Loucy (cell line): ENCODE measurements around the gene DTL.

ENCODE experiments used
- H2AFZ ChIP-seq: fragments of 200-600 bp; sonication (generic); 2 replicates; pipeline ENCODE4 v1.6.0; 2016; ENCODE audit warnings: antibody characterized with exemption, mild to moderate bottlenecking, low read length, moderate library complexity
- H3F3A ChIP-seq: fragments of 200-600 bp; 2 replicates; pipeline ENCODE4 v1.6.0; 2016; ENCODE audit warnings: antibody characterized with exemption, low read depth, mild to moderate bottlenecking
- H3K27me3 ChIP-seq: fragments of 200-600 bp; sonication (generic); 2 replicates; pipeline ENCODE4 v1.6.1; 2014; ENCODE audit warnings: low read length, mild to moderate bottlenecking; ENCODE audit not compliant: insufficient read depth, poor library complexity, severe bottlenecking
- H3K36me3 ChIP-seq: fragments of 200-600 bp; sonication (generic); 2 replicates; pipeline ENCODE4 v1.6.1; 2016; ENCODE audit warnings: low read length; ENCODE audit not compliant: insufficient read depth
- H3K4me1 ChIP-seq: fragments of 200-600 bp; sonication (generic); 2 replicates; pipeline ENCODE4 v1.5.1; 2014; ENCODE audit warnings: low read length, mild to moderate bottlenecking; ENCODE audit not compliant: insufficient read depth, poor library complexity, severe bottlenecking
- H3K4me2 ChIP-seq: fragments of 200-600 bp; sonication (generic); 2 replicates; pipeline ENCODE4 v1.6.0; 2014; ENCODE audit warnings: antibody characterized with exemption, low read length, low read depth, mild to moderate bottlenecking; ENCODE audit not compliant: poor library complexity, severe bottlenecking
- H3K4me3 ChIP-seq: fragments of 200-600 bp; sonication (generic); 2 replicates; pipeline ENCODE4 v1.5.1; 2014; ENCODE audit warnings: low read length, mild to moderate bottlenecking, mixed read lengths; ENCODE audit not compliant: poor library complexity, severe bottlenecking
- H3K79me2 ChIP-seq: fragments of 200-600 bp; sonication (generic); 2 replicates; pipeline ENCODE4 v1.6.1; 2014; ENCODE audit warnings: low read length; ENCODE audit not compliant: insufficient read depth
- H3K9ac ChIP-seq: fragments of 200-600 bp; sonication (generic); 2 replicates; pipeline ENCODE4 v1.6.0; 2014; ENCODE audit warnings: mild to moderate bottlenecking, low read depth, low read length, moderate library complexity; ENCODE audit not compliant: poor library complexity, severe bottlenecking
- H3K9me2 ChIP-seq: fragments of 200-600 bp; sonication (generic); replicated peaks from 2 replicates; pipeline ENCODE4 v1.6.1; 2016; ENCODE audit warnings: low read depth, low read length, mixed read lengths
- H3K9me3 ChIP-seq: fragments of 200-600 bp; sonication (generic); 2 replicates; pipeline ENCODE4 v1.6.1; 2014; ENCODE audit warnings: mild to moderate bottlenecking, antibody characterized with exemption, low read length, low read depth; ENCODE audit not compliant: insufficient read depth
- H4K20me1 ChIP-seq: fragments of 200-600 bp; sonication (generic); 2 replicates; pipeline ENCODE4 v1.6.0; 2014; ENCODE audit warnings: antibody characterized with exemption, low read length, mild to moderate bottlenecking; ENCODE audit not compliant: insufficient read depth, poor library complexity, severe bottlenecking
- CTCF ChIP-seq: fragments of 200-600 bp; sonication (generic); conservative IDR thresholded peaks from 2 replicates; pipeline ENCODE4 v1.5.1; 2014; ENCODE audit warnings: mild to moderate bottlenecking, antibody characterized with exemption, low read length
- EZH2phosphoT487 ChIP-seq: fragments of 200-600 bp; IDR thresholded peaks from 2 replicates; pipeline ENCODE4 v1.6.1; 2018; ENCODE audit warnings: antibody characterized with exemption, mild to moderate bottlenecking, moderate library complexity, borderline replicate concordance

DTL gene

GRCh38 chr1:212030936-212031528, 4.5 kb upstream of the DTL start:
- H3K9ac ChIP-seq = peak overlapping the region; percentile 36
- H3K4me3 ChIP-seq = peak overlapping the region; percentile 99
- no peaks in the 10 kb centered on the region for H3K9me3 ChIP-seq
- H3K36me3 ChIP-seq = no peaks in the 10 kb centered on the region
- no peak for TF ChIP-seq EZH2phosphoT487
- no peak for TF ChIP-seq CTCF
- no peaks in the 10 kb centered on the region for H3K9me2 ChIP-seq
- H4K20me1 ChIP-seq = peaks cover 73% of the 10 kb centered on the region
- H3K4me2 ChIP-seq = peak overlapping the region; percentile 96
- no peak overlapping the region for H2AFZ ChIP-seq
- peaks cover 73% of the 10 kb centered on the region for H3K4me1 ChIP-seq
- no peaks in the 10 kb centered on the region for H3F3A ChIP-seq
- H3K27me3 ChIP-seq = no peaks in the 10 kb centered on the region
- H3K79me2 ChIP-seq = peaks cover 92% of the 10 kb centered on the region

- H3K79me2 ChIP-seq = peaks cover 92% of the 10 kb centered on the region
- no peak for TF ChIP-seq EZH2phosphoT487
- no peak for TF ChIP-seq CTCF
- no peaks in the 10 kb centered on the region for H3K9me2 ChIP-seq
- H3K9me3 ChIP-seq = no peaks in the 10 kb centered on the region
- H3F3A ChIP-seq = no peaks in the 10 kb centered on the region
- H3K4me1 ChIP-seq = peaks cover 59% of the 10 kb centered on the region
- peak overlapping the region; percentile 99 for H3K4me3 ChIP-seq
- no peaks in the 10 kb centered on the region for H3K36me3 ChIP-seq
- no peak overlapping the region for H2AFZ ChIP-seq
- peak overlapping the region; percentile 96 for H3K4me2 ChIP-seq
- H3K27me3 ChIP-seq = no peaks in the 10 kb centered on the region
- H4K20me1 ChIP-seq = peaks cover 77% of the 10 kb centered on the region
- peak overlapping the region; percentile 94 for H3K9ac ChIP-seq
These were observed 929 bp upstream of the DTL start for GRCh38 chr1:212034516-212035122.

GRCh38 chr1:212035835-212036605, 472 bp downstream of the DTL start:
- no peaks in the 10 kb centered on the region for H3F3A ChIP-seq
- peak overlapping the region; percentile 94 for H3K9ac ChIP-seq
- peaks cover 77% of the 10 kb centered on the region for H4K20me1 ChIP-seq
- peaks cover 92% of the 10 kb centered on the region for H3K79me2 ChIP-seq
- H3K4me1 ChIP-seq = peaks cover 57% of the 10 kb centered on the region
- no peaks in the 10 kb centered on the region for H3K27me3 ChIP-seq
- TF ChIP-seq EZH2phosphoT487 = no peak
- TF ChIP-seq CTCF = no peak
- H3K36me3 ChIP-seq = 0 out of 2 replicates have a peak, but pooled peaks cover under 1% of the 10 kb centered on the region
- H3K4me3 ChIP-seq = peak overlapping the region; percentile 99
- no peaks in the 10 kb centered on the region for H3K9me2 ChIP-seq
- H3K4me2 ChIP-seq = peak overlapping the region; percentile 84
- peak overlapping the region; percentile 90 for H2AFZ ChIP-seq
- H3K9me3 ChIP-seq = no peaks in the 10 kb centered on the region
